Measurements from ENCODE around the gene PALMD. TPM values are rescaled to one million over a fixed set of nuclear protein-coding genes. Genes with fewer than 3 reads are reported as not detected.

The PALMD gene
- total RNA-seq = 10 to 100 TPM; 22.6 to 31.0 TPM
- long read RNA-seq, donor 1, partial matches to known transcripts = 3 of 8 reads
- long read RNA-seq, donor 1, other reads (novel, unspliced or antisense) = 1 of 8 reads
- long read RNA-seq, donor 2, partial matches to known transcripts = 3 of 7 reads
- long read RNA-seq, donor 2, other reads (novel, unspliced or antisense) = 2 of 7 reads

DNA sequence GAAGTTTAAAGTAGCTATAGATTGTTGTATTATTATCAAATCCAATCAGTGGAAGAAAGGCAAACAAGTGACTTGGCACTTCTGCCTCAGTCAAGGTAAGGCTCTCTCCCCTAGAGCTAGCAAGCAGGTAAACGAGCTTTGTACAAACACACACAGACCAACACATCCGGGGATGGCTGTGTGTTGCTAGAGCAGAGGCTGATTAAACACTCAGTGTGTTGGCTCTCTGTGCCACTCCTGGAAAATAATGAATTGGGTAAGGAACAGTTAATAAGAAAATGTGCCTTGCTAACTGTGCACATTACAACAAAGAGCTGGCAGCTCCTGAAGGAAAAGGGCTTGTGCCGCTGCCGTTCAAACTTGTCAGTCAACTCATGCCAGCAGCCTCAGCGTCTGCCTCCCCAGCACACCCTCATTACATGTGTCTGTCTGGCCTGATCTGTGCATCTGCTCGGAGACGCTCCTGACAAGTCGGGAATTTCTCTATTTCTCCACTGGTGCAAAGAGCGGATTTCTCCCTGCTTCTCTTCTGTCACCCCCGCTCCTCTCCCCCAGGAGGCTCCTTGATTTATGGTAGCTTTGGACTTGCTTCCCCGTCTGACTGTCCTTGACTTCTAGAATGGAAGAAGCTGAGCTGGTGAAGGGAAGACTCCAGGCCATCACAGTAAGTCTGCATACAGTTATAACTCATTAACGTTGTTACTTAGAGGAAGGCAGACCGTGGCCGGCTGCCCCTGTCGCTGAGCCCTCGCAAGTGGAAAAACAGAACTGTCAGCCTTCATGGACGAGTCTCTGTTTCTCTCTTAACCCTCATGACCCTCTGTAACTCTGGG lies at the start of gene PALMD:
TSS of gene PALMD (plus strand) at position 415 of the 833 bp plus-strand sequence. CDS start at position 620, 205 bp downstream.
- no peak for DNase-seq (ENCODE audit: low spot score)
- intact Hi-C loops (cut with DNase I) = no loop called here

GRCh38 chr1:99598738-99599411 lies 47.0 kb upstream of the PALMD start:
- DNase-seq (ENCODE audit: low spot score) = no peak
- intact Hi-C loops (cut with DNase I) = no loop called here

- peak; percentile 90 for DNase-seq (ENCODE audit: low spot score)
- intact Hi-C loops (cut with DNase I) = no loop called here
Measured at GRCh38 chr1:99599678-99600175, 46.2 kb upstream of the PALMD start.

DNA sequence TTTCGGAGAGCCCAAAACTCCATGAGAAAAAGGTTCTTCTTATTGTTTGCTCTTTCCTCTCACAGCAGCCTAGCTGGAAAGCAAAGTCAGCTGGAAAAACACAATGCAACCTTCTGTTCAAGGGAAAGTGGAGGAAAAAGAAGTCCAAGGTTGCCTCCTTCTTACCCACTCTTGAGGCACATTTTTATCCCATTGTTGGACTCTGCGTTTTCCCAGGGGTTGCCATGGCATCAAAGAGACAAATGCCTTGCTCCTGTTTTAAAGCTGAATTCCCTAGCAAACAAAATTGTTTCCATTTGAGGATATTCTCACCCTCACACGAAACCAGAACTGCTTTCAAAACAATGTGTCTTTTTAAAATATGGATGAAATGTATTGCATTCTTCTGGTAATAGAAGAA lies 45.1 kb upstream of the PALMD start:
- no peak for DNase-seq (ENCODE audit: low spot score)
- intact Hi-C loops (cut with DNase I) = no loop called here

DNA sequence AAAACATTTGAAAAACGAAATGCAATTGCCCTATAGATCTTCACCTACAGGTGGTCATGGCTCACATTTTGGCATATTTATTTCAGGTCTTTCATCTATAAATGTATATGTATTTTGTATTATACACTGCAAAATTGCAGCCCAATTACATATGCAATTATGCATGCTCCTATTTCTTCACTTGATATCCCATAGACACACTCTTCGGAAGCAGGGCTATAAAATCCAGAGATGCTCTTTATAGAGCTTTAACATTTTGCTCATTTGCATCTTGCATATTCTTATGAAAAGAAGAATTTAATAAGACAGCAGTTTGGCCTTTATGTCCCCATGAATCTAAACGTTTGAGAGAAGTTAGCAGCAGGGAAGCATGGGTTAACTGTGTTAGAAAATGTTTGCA lies 44.7 kb upstream of the PALMD start:
- intact Hi-C loops (cut with DNase I) = no loop called here
- DNase-seq (ENCODE audit: low spot score) = no peak

- intact Hi-C loops (cut with DNase I) = no loop called here
- DNase-seq (ENCODE audit: low spot score) = no peak
Measured at GRCh38 chr1:99601709-99602403, 44.1 kb upstream of the PALMD start.

DNA sequence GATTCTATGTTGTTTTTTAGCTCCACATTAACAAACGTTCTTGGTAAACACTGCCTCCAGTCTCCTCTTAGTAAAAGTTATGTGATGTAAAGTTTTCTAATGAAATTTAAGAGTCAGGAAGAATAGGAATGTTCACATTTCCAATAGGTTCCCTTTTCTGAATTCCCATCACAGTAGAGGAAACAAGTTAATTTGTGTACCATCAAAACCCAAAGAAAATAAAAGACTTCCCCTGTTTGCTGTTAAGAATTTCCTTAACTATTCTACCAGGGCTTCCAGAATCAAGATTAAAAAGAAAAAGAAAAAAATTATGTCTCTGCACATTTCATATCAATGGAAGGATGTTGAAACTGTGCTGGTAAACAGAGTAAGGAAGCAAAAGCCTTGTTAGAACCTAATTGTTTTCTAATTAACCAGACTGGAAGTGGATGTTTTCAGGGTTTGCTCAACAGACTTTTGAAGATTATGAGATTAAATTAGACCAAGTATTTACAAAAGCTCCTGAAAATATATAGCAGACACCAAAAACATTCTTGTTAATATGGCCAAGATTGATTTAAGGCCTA lies 43.4 kb upstream of the PALMD start:
- intact Hi-C loops (cut with DNase I) = no loop called here
- DNase-seq (ENCODE audit: low spot score) = no peak

- intact Hi-C loops (cut with DNase I) = no loop called here
- no peak for DNase-seq (ENCODE audit: low spot score)
Measured at GRCh38 chr1:99603699-99604560, 42.0 kb upstream of the PALMD start.

GRCh38 chr1:99606306-99606705 lies 39.6 kb upstream of the PALMD start:
- no peak for DNase-seq (ENCODE audit: low spot score)
- intact Hi-C loops (cut with DNase I) = no loop called here

GRCh38 chr1:99607590-99607989 lies 38.3 kb upstream of the PALMD start:
- DNase-seq (ENCODE audit: low spot score) = no peak
- intact Hi-C loops (cut with DNase I) = no loop called here

DNA sequence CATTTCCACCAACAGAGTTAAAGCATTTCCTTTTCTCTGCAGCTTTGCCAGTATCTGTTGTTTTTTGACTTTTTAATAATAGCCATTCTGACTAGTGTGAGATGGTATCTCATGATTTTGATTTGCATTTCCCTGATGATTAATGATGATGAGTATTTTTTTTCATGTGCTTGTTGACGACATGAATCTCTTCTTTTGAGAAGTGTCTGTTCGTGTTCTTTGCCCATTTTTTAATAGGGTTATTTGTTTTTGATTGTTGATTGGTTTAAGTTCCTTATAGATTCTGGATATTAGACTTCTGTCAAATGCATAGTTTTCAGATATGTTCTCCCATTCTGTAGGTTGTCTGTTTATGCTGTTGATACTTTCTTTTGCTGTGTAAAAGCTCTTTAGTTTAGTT lies 37.9 kb upstream of the PALMD start:
- intact Hi-C loops (cut with DNase I) = no loop called here
- DNase-seq (ENCODE audit: low spot score) = no peak

- DNase-seq (ENCODE audit: low spot score) = no peak
- intact Hi-C loops (cut with DNase I) = no loop called here
Measured at GRCh38 chr1:99613716-99614115, 32.2 kb upstream of the PALMD start.

GRCh38 chr1:99614728-99615127 lies 31.2 kb upstream of the PALMD start:
- intact Hi-C loops (cut with DNase I) = no loop called here
- DNase-seq (ENCODE audit: low spot score) = no peak

DNA sequence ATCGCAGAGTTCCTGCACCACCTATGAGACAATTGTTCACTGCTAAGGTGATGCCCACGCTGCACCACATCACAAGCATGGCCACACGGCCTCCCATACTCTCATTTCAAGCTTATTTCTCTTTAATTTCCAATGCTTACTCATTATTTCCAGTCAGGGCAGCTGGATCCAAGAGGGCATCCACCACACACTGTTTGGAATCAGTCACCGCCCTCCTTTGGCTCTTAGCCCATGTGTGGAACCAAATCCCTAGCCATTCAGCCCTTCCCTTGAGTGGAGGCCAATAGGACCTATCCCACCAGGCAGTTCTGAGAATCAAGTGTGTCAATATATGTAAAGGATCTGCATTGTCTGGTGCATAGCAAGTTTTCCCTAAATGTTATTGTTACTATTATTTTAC lies 26.3 kb upstream of the PALMD start:
- intact Hi-C loops (cut with DNase I) = no loop called here
- no peak for DNase-seq (ENCODE audit: low spot score)

DNA sequence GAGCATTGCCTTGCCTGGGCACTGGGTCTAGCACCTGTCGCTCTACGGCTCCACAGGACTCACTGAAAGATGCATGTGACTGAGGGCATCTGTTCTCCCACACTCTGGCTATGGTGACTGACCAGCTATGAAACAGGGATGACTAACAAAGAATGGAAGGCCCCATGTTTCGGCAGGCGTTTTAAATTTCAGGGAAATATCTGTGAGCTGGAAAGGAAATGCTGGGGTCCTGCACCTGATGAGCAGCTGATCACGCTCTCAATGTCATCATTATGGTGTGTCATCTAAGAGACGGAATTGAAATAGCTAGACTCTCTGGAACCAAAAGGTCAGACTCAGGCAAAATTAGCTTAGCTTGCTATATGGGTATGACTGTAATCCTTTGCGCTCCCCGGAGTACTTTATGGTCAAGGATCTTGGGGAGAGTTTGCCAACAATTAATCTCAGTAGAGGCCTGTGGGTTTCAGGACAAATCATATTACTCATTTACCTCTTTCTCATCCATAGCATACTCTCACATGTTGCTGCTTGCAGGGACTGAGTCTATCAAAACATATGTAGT lies 24.5 kb upstream of the PALMD start:
- intact Hi-C loops (cut with DNase I) = no loop called here
- DNase-seq (ENCODE audit: low spot score) = no peak

GRCh38 chr1:99622702-99623347 lies 23.1 kb upstream of the PALMD start:
- intact Hi-C loops (cut with DNase I) = no loop called here
- DNase-seq (ENCODE audit: low spot score) = no peak

DNA sequence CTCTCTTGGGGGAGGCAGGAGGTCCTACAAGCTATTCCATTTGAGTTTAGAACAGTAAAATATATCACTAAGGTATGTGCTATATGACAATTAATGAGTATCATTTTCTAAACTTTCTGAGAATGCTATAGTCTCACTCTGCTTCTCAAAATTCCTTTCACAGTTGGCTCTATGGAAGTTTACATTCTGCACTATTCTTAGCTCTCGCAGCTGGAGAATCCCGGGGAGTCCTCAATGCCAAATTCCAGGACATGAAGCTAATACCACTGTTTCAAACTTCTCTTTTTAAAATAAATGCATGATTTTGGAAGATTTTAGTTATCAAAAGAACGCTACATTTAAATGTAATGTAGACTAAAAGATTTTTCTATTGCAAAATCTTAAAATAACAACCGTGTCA lies 22.4 kb upstream of the PALMD start:
- intact Hi-C loops (cut with DNase I) = no loop called here
- DNase-seq (ENCODE audit: low spot score) = no peak

DNA sequence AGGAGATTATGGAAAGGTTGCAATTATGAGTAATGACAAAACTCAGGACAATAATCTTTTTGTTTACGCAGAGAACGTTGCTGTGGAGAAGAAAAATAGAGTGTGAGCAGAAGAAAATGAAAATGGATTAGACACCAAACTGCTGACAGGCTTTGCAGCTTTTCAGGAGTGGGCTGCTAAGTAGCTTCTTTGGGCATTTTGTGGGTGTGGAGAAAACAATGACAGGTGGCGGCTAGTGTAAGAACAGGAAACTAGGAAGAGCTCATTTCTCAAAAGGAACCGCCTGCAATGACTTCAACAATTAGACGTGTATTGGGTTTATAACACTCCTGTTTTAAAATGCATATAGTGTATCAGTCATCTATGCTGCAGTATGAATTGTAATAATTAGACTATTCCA lies 18.3 kb upstream of the PALMD start:
- intact Hi-C loops (cut with DNase I) = no loop called here
- no peak for DNase-seq (ENCODE audit: low spot score)
